Progenitor cell of endocrine pancreas (in vitro differentiated cells): ENCODE data around the gene SLC4A1AP. TPM values are rescaled to one million over a fixed set of nuclear protein-coding genes. Genes with fewer than 3 reads are reported as not detected.

ENCODE experiments used
- DNase-seq: peaks from one replicate; pipeline ENCODE4 v3.0.0; 2021; ENCODE audit warnings: low spot score; ENCODE audit not compliant: unreplicated experiment
- H3K27ac Mint-ChIP-seq: 2 replicates; pipeline ENCODE4 v1.8.0; 2021; ENCODE audit warnings: mild to moderate bottlenecking, moderate library complexity, mixed read lengths
- H3K27me3 Mint-ChIP-seq: 2 replicates; pipeline ENCODE4 v1.8.0; 2021; ENCODE audit warnings: mixed read lengths
- H3K36me3 Mint-ChIP-seq: 2 replicates; pipeline ENCODE4 v1.8.0; 2022; ENCODE audit warnings: mixed read lengths; ENCODE audit not compliant: insufficient read depth
- H3K4me1 Mint-ChIP-seq: 2 replicates; pipeline ENCODE4 v1.8.0; 2021; ENCODE audit warnings: low read depth, mixed read lengths
- H3K4me3 Mint-ChIP-seq: 2 replicates; pipeline ENCODE4 v1.8.0; 2021; ENCODE audit warnings: low read depth, mild to moderate bottlenecking, moderate library complexity, mixed read lengths
- H3K9me3 Mint-ChIP-seq: 2 replicates; pipeline ENCODE4 v1.8.0; 2021; ENCODE audit warnings: low read depth, mixed read lengths
- CTCF ChIP-seq: fragments of 200-600 bp; sonication (generic); IDR thresholded peaks from one replicate; pipeline ENCODE4 v1.5.0; 2021; ENCODE audit warnings: antibody characterized with exemption, mild to moderate bottlenecking; ENCODE audit not compliant: unreplicated experiment
- total RNA-seq: library from RNA; stranded (reverse); gene quantifications from 2 replicates; pipeline ENCODE4 v1.2.1, GENCODE V29; 2021

Gene SLC4A1AP
- total RNA-seq, 1 donor from 2014 or later = 19.5 TPM

GRCh38 chr2:27707462-27708256, 44.0 kb downstream of the SLC4A1AP start:
- H3K27ac Mint-ChIP-seq = no peak overlapping the region
- no peaks in the 10 kb centered on the region for H3K36me3 Mint-ChIP-seq
- no peaks in the 10 kb centered on the region for H3K9me3 Mint-ChIP-seq
- TF ChIP-seq CTCF = no peak
- DNase-seq = no peak
- no peak overlapping the region for H3K4me3 Mint-ChIP-seq
- H3K27me3 Mint-ChIP-seq = peaks cover 10% of the 10 kb centered on the region
- H3K4me1 Mint-ChIP-seq = peaks cover 4% of the 10 kb centered on the region

- H3K36me3 Mint-ChIP-seq = no peaks in the 10 kb centered on the region
- H3K9me3 Mint-ChIP-seq = no peaks in the 10 kb centered on the region
- DNase-seq = no peak
- H3K27ac Mint-ChIP-seq = no peak overlapping the region
- TF ChIP-seq CTCF = no peak
- H3K27me3 Mint-ChIP-seq = peaks cover 13% of the 10 kb centered on the region
- H3K4me3 Mint-ChIP-seq = no peak overlapping the region
- peaks cover under 1% of the 10 kb centered on the region for H3K4me1 Mint-ChIP-seq
These were observed 44.6 kb downstream of the SLC4A1AP start for GRCh38 chr2:27708257-27708654.

- peaks cover 13% of the 10 kb centered on the region for H3K27me3 Mint-ChIP-seq
- no peaks in the 10 kb centered on the region for H3K36me3 Mint-ChIP-seq
- no peaks in the 10 kb centered on the region for H3K9me3 Mint-ChIP-seq
- DNase-seq = no peak
- no peak for TF ChIP-seq CTCF
- no peaks in the 10 kb centered on the region for H3K4me1 Mint-ChIP-seq
- H3K27ac Mint-ChIP-seq = no peak overlapping the region
- H3K4me3 Mint-ChIP-seq = no peak overlapping the region
These were observed 45.0 kb downstream of the SLC4A1AP start for GRCh38 chr2:27708666-27709065.

GRCh38 chr2:27709326-27709725, 45.6 kb downstream of the SLC4A1AP start:
- Mint-ChIP-seq H3K27me3 (peaks cover 15% of the 10 kb centered on the region), H3K4me3 (no peak overlapping the region), H3K4me1 (no peaks in the 10 kb centered on the region), H3K9me3 (no peaks in the 10 kb centered on the region), H3K27ac (no peak overlapping the region), H3K36me3 (no peaks in the 10 kb centered on the region)
- DNase-seq = no peak
- no peak for TF ChIP-seq CTCF

- Mint-ChIP-seq H3K27ac (no peak overlapping the region), H3K4me3 (no peak overlapping the region), H3K4me1 (peaks cover 2% of the 10 kb centered on the region), H3K27me3 (peaks cover 22% of the 10 kb centered on the region), H3K36me3 (no peaks in the 10 kb centered on the region), H3K9me3 (no peaks in the 10 kb centered on the region)
- no peak for TF ChIP-seq CTCF
- DNase-seq = no peak
These were observed 46.4 kb downstream of the SLC4A1AP start for GRCh38 chr2:27709960-27710575.
